ENCODE measurements around the gene GNA14. TPM values are rescaled to one million over a fixed set of nuclear protein-coding genes. Genes with fewer than 3 reads are reported as not detected.

The GNA14 gene
- total and polyA plus RNA-seq, 12 donors = 0.75 to 4.8 (median 1.7) TPM

DNA sequence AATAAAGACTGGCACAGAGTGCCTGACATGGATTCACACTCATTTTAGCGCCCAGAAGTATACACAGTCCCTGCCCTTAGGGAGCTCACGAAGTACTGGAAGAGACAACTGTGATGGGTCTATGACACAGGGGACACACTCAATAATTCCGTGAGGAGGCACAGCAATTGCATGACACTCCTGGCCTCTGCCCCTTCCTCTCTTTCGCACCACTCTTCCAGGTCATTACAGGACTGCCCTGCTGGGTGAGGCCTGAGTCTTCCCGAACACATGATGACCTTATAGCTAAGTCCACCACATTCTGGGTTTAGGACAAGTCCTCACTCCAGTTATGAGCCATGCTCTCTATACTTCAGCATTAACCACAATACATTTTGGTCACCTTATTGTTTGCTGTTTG is 134.7 kb downstream of the GNA14 start:
- no peaks in the 10 kb centered on the region for H3K36me3 ChIP-seq
- WGBS, 2 donors = 85 to 88% methylated on average over 5 of the region's 5 CpGs
- TF ChIP-seq, protein P1, sequence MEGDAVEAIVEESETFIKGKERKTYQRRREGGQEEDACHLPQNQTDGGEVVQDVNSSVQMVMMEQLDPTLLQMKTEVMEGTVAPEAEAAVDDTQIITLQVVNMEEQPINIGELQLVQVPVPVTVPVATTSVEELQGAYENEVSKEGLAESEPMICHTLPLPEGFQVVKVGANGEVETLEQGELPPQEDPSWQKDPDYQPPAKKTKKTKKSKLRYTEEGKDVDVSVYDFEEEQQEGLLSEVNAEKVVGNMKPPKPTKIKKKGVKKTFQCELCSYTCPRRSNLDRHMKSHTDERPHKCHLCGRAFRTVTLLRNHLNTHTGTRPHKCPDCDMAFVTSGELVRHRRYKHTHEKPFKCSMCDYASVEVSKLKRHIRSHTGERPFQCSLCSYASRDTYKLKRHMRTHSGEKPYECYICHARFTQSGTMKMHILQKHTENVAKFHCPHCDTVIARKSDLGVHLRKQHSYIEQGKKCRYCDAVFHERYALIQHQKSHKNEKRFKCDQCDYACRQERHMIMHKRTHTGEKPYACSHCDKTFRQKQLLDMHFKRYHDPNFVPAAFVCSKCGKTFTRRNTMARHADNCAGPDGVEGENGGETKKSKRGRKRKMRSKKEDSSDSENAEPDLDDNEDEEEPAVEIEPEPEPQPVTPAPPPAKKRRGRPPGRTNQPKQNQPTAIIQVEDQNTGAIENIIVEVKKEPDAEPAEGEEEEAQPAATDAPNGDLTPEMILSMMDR (IDR thresholded peaks at IDR 0.05) = no peak
- peaks cover 0 to 57% (median 21%) of the 10 kb centered on the region in 9 donors for H3K4me1 ChIP-seq
- ATAC-seq (no peak), DNase-seq (no peak)
- peak overlapping the region in 8 of 10 donors; percentile 0 to 79 (median 34) for H3K27ac ChIP-seq
- H3K27me3 ChIP-seq = no peaks in the 10 kb centered on the region
- H3K4me3 ChIP-seq = no peak overlapping the region
- intact Hi-C loops (cut with DNase I) = loop anchor here in 4 of 10 donors (5.0 to 10.0 kb wide), 3 partner anchors 81 to 131 kb away; partner anchors contain the start of gene GNA14 (in 1 of the 4)
- no peaks in the 10 kb centered on the region for H3K9me3 ChIP-seq

DNA sequence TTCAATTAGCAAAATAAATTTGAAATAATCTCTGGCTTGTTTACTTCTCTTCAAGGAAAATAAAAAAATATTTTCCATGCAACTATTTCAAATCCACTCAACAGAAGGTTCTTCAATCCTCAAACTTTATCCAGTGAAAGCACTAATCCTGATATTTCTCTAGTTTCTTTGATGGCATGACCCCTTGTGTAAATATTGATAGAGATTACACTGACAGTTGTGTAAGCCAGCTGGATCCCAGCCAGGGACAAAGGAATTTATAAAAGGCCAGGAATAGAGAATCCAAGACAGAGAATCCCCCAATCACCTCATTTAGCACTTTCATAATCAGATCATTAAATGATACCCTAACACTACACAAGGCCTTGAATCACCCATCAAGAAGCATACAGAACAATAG is 135.2 kb downstream of the GNA14 start:
- Histone ChIP-seq H3K36me3 (no peaks in the 10 kb centered on the region), H3K9me3 (no peaks in the 10 kb centered on the region), H3K27me3 (no peaks in the 10 kb centered on the region), H3K4me3 (no peak overlapping the region), H3K4me1 (peaks cover 0 to 58% (median 21%) of the 10 kb centered on the region in 9 donors), H3K27ac (peak overlapping the region in 6 of 10 donors; percentile 0 to 79 (median 34))
- TF ChIP-seq, protein P1 (IDR thresholded peaks at IDR 0.05) = no peak
- DNase-seq (no peak), ATAC-seq (no peak)
- intact Hi-C loops (cut with DNase I) = loop anchor here in 4 of 10 donors (5.0 to 10.0 kb wide), 3 partner anchors 82 to 132 kb away; partner anchors contain the start of gene GNA14 (in 1 of the 4)

DNA sequence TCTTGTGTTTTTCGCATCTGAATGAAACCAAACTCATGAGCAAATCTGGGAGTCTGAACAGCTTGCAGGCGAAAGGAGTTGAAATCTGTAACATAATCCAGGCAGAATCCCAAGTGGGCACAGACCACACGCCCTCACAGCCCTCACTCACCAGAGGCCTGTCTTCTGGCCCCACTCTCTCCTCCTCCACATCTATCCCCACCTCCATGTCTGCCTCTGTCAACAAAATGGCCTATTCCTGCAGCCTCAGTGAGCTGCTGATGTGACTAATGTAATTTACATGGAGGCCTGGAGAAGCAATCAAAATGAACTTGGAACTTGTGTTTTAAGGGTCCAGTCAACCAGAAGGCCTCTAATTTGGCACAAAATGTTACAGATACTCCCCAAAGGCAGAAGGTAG is 136.6 kb downstream of the GNA14 start:
- Histone ChIP-seq H3K36me3 (no peaks in the 10 kb centered on the region), H3K27ac (no peak overlapping the region), H3K27me3 (no peaks in the 10 kb centered on the region), H3K4me3 (no peak overlapping the region), H3K9me3 (no peaks in the 10 kb centered on the region), H3K4me1 (peaks cover 0 to 69% (median 30%) of the 10 kb centered on the region in 9 donors)
- TF ChIP-seq, protein P1 (IDR thresholded peaks at IDR 0.05) = no peak
- 65 to 70% methylated on average over 3 of the region's 3 CpGs for WGBS, 2 donors
- ATAC-seq (no peak), DNase-seq (no peak)
- intact Hi-C loops (cut with DNase I) = loop anchor here in 4 of 10 donors (5.0 to 10.0 kb wide), 3 partner anchors 83 to 133 kb away; partner anchors contain the start of gene GNA14 (in 1 of the 4)

DNA sequence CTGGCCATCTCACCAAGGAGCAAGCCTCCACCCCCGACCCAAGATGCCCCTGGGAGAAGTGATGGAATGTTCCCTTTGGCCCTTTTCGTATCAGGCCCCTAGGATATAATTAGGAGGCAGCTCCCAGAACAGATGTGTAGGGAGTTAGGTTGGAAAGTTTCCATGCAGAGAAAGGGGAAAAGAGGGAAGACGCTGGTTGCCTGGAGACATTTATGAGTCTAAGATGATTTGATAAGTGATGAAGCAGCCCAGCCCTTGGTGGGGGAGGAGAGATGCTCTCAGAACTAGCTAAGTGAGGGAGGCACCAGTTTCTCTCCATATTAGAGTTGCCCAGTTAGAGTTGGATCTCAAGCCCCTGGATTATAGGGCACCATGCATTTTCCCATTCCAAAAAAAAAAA is 137.5 kb downstream of the GNA14 start:
- Histone ChIP-seq H3K4me3 (no peak overlapping the region), H3K27ac (no peak overlapping the region), H3K9me3 (no peaks in the 10 kb centered on the region), H3K36me3 (no peaks in the 10 kb centered on the region), H3K27me3 (no peaks in the 10 kb centered on the region), H3K4me1 (peaks cover 0 to 68% (median 30%) of the 10 kb centered on the region in 9 donors)
- TF ChIP-seq, protein P1 (IDR thresholded peaks at IDR 0.05) = no peak
- ATAC-seq (no peak), DNase-seq (no peak)
- intact Hi-C loops (cut with DNase I) = loop anchor here in 4 of 10 donors (5.0 to 10.0 kb wide), 3 partner anchors 84 to 134 kb away; partner anchors contain the start of gene GNA14 (in 1 of the 4)
- whole genome bisulfite sequencing, 2 donors = 44 to 59% methylated on average over 3 of the region's 3 CpGs
